GM21390 (cell line): ENCODE measurements around the gene OR51M1.

Experiments
- ATAC-seq: cut with Tn5 transposase; IDR thresholded peaks from one replicate; pipeline ENCODE4 v1.9.1; 2021; ENCODE audit not compliant: unreplicated experiment

The OR51M1 gene

GRCh38 chr11:5384335-5384734, 723 bp downstream of the OR51M1 start:
- ATAC-seq: no peak

DNA sequence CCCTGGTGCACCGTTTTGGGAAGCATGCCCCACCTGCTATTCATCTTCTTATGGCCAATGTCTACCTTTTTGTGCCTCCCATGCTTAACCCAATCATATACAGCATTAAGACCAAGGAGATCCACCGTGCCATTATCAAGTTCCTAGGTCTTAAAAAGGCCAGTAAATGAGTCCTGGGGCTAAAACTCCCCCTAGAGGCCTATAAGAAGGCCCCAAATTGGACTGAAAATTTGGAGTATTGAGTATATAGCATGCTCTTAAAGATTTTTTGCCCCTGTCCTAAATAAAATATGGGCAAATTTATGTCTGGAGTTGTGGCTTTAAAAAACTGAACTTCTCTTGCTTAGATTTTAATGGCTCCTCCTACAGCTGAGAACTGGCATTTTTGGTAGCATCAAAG, 6.6 kb downstream of the OR51M1 start:
- ATAC-seq: no peak

- ATAC-seq: no peak
Observed at GRCh38 chr11:5394091-5394490, 10.5 kb downstream of the OR51M1 start.

DNA sequence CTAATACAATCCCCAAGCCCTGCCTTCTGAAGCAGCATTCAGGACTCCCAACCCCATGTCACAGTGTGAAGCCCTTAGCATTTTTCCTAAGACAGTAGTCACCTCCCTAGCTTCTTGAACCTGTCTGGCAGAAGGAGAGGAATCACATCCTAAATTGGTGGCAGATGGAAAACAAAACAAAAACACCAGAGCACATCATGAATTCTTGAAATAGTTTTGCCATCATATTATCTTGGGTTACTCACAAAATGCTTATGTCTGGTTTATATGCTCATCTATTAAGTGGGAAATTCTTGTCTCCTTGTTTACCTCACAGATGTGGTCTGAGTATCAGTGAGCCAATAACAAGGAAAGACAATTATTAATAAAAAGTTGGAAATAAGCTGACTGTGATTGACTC, 15.3 kb downstream of the OR51M1 start:
- no peak for ATAC-seq

DNA sequence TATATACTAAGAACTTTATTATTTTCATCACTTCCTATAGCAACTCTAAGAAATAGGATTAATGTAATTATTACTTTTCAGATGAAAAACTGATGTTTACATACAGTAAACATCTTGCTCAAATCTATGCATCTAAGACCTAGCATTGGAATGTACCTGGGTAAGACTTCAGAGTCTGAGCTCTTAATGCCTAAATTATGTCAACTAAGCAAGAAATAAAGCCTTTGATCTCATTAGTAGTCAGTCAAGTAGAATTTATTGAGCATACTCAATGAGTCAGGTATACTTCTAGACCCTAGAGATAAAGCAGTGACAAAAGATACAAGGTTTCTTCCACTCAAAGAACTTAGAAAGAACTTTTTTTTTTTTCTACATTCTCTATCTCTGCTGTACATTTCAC, 21.6 kb downstream of the OR51M1 start:
- no peak for ATAC-seq

- no peak for ATAC-seq
Observed at GRCh38 chr11:5420993-5421392, 37.4 kb downstream of the OR51M1 start.

GRCh38 chr11:5421811-5422210, 38.2 kb downstream of the OR51M1 start, which contains the start of gene OR51Q1:
TSS of gene OR51Q1 (plus strand) at chr11:5422111. CDS start at chr11:5422201, 90 bp downstream.
- no peak for ATAC-seq

GRCh38 chr11:5423131-5423530, 39.5 kb downstream of the OR51M1 start:
- no peak for ATAC-seq

DNA sequence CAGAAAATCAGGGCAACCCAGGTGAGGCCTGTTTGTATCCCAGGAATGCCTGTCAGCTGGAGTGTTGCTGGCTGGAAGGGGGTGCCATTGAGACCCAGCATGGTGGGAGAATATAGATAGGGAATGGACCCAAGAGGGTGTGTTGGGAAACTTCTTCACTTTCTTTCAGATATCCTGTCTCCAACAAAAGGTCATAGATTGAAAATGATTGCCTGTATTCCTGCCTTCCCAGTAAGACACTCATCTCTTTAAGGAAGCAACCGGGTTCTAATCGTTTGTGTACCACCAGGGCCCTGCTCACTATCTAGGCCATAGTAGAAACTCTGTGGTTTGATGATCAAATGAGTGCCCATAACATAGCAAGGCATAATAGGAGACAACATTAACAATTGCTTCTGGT, 57.8 kb downstream of the OR51M1 start, which contains the start of gene OR51I1:
Gene OR51I1 (minus strand): TSS at position 101 of the 400 bp plus-strand sequence. CDS start 0 bp downstream, at position 101.
- ATAC-seq: no peak
